Stimulated activated CD4-positive, alpha-beta T cell treated with anti-CD3 and anti-CD28 coated beads, TNF-alpha, amount 100 ng/mL, for 24 hours (primary cell): ENCODE results near the gene IREB2.

Source experiments
- DNase-seq, 3 experiments: peaks; one replicate each; pipeline ENCODE4 v3.0.0-alpha.2; 2020; ENCODE audit warnings: low read depth in 3 of 3

IREB2 gene

DNA sequence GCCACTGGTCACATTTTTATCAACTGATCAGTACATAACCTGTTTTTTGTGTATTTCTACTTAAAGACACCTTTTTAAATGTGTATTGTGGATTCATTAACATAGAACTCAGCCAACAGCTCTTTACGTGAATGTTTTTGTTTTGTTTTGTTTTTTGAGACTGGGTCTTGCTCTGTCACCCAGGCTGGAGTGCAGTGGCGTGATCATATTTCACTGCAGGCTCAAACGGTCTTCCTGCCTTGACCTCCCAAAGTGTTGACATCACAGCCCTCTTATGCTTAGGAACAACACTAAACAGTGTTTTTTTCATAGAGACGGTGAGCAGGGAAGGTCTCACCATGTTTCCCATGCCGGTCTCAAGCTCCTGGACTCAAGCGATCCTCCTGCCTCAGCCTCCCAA is 112.2 kb downstream of the IREB2 start:
- no peak for DNase-seq

DNA sequence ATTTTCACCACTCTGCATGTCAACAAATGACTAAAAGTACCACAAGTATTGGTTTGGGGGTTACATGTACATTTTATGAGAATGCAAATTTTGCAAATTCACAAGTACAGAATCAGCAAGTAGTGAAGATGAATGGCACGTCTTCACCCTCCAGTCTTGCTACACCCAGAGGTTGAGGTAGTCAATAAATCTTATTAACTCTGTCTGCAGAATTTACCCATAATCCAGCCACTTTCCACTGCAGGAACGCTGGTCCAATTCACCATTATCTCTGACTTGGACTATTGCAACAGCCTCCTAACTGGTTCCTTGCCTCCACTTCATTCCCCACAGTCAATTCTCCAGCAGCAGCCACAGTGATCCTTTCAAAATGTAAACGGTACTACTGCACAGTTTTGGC is 112.8 kb downstream of the IREB2 start:
- no peak for DNase-seq
